Measurements from ENCODE around the gene NKAIN2. TPM values are rescaled to one million over a fixed set of nuclear protein-coding genes. Genes with fewer than 3 reads are reported as not detected.

Gene NKAIN2
- total and polyA plus RNA-seq, 2 donors (not counting 3 experiments of a cell fraction or from before 2014, with no cell fraction given), result 0.03 TPM; not detected in 1

GRCh38 chr6:124694139-124694705, 890.6 kb downstream of the NKAIN2 start:
- H3K27me3 ChIP-seq (ENCODE audit: control insufficient read depth in 2 of 2, insufficient read depth in 2 of 2, low read length in 2 of 2), result no peaks in the 10 kb centered on the region
- H3K9me1 ChIP-seq (replicated peaks; ENCODE audit: control insufficient read depth, extremely low read depth, insufficient read depth, low read length), result no peaks in the 10 kb centered on the region
- TF ChIP-seq GATA2 (IDR thresholded peaks at IDR 0.05; ENCODE audit: insufficient read depth, insufficient read length, low read depth, low read length) (no peak), MAX (IDR thresholded peaks at IDR 0.05; ENCODE audit: insufficient read depth, insufficient read length) (no peak), CTCF (IDR thresholded peaks at IDR 0.05; ENCODE audit: extremely low read depth in 1 of 2, insufficient read depth in 1 of 2, low read depth in 1 of 2, low read length in 2 of 2) (no peak), MYC (IDR thresholded peaks at IDR 0.05; ENCODE audit: low read depth, low read length) (no peak)
- intact Hi-C loops (cut with micrococcal nuclease), result no loop called here
- H3K79me2 ChIP-seq (ENCODE audit: control insufficient read depth, insufficient read depth, low read length), result no peaks in the 10 kb centered on the region
- H3K36me3 ChIP-seq (ENCODE audit: control insufficient read depth in 2 of 2, extremely low read depth in 1 of 2, insufficient read depth in 2 of 2, low read length in 2 of 2), result no peaks in the 10 kb centered on the region
- no peak for DNase-seq (ENCODE audit: low read depth, low spot score)
- BruUV-seq (replicated peaks), result no TSS peak
- dilution Hi-C loops (cut with MboI; ENCODE audit: extremely low pct_ligation_motif_present, low sequenced_read_pairs), result no loop called here
- ChIA-PET CTCF (no interaction called here), POLR2A (no interaction called here)
- H4K20me1 ChIP-seq (replicated peaks; ENCODE audit: control insufficient read depth, extremely low read depth, insufficient read depth, low read length), result no peaks in the 10 kb centered on the region
- FAIRE-seq, result no peak
- no peak overlapping the region for H3K9ac ChIP-seq (replicated peaks; ENCODE audit: extremely low read depth, insufficient read depth, low read length)
- no peak overlapping the region for H3K27ac ChIP-seq (ENCODE audit: insufficient read depth, low read depth, low read length)
- H2AFZ ChIP-seq (ENCODE audit: low read depth, low read length), result no peak overlapping the region
- H3K9me3 ChIP-seq (replicated peaks; ENCODE audit: control insufficient read depth, insufficient read depth, low read length), result no peaks in the 10 kb centered on the region
- H3K4me1 ChIP-seq (ENCODE audit: control insufficient read depth, extremely low read depth, insufficient read depth, low read length), result no peaks in the 10 kb centered on the region
- H3K4me3 ChIP-seq (replicated peaks in 1 of 3; ENCODE audit: insufficient read depth in 1 of 3, low read depth in 1 of 3, low read length in 3 of 3), result no peak overlapping the region
- no peak overlapping the region for H3K4me2 ChIP-seq (ENCODE audit: insufficient read depth, low read length)

- H3K9ac ChIP-seq (replicated peaks; ENCODE audit: extremely low read depth, insufficient read depth, low read length), result no peak overlapping the region
- no peak for FAIRE-seq
- H3K4me3 ChIP-seq (replicated peaks in 1 of 3; ENCODE audit: insufficient read depth in 1 of 3, low read depth in 1 of 3, low read length in 3 of 3), result no peak overlapping the region
- no peak overlapping the region for H3K27ac ChIP-seq (ENCODE audit: insufficient read depth, low read depth, low read length)
- no peaks in the 10 kb centered on the region for H3K9me3 ChIP-seq (replicated peaks; ENCODE audit: control insufficient read depth, insufficient read depth, low read length)
- no peaks in the 10 kb centered on the region for H3K79me2 ChIP-seq (ENCODE audit: control insufficient read depth, insufficient read depth, low read length)
- no peaks in the 10 kb centered on the region for H3K4me1 ChIP-seq (ENCODE audit: control insufficient read depth, extremely low read depth, insufficient read depth, low read length)
- no peaks in the 10 kb centered on the region for H3K27me3 ChIP-seq (ENCODE audit: control insufficient read depth in 2 of 2, insufficient read depth in 2 of 2, low read length in 2 of 2)
- no peaks in the 10 kb centered on the region for H3K36me3 ChIP-seq (ENCODE audit: control insufficient read depth in 2 of 2, extremely low read depth in 1 of 2, insufficient read depth in 2 of 2, low read length in 2 of 2)
- no peak for DNase-seq (ENCODE audit: low read depth, low spot score)
- dilution Hi-C loops (cut with MboI; ENCODE audit: extremely low pct_ligation_motif_present, low sequenced_read_pairs) (no loop called here), intact Hi-C loops (cut with micrococcal nuclease) (no loop called here)
- no peak overlapping the region for H2AFZ ChIP-seq (ENCODE audit: low read depth, low read length)
- no peaks in the 10 kb centered on the region for H3K9me1 ChIP-seq (replicated peaks; ENCODE audit: control insufficient read depth, extremely low read depth, insufficient read depth, low read length)
- H4K20me1 ChIP-seq (replicated peaks; ENCODE audit: control insufficient read depth, extremely low read depth, insufficient read depth, low read length), result no peaks in the 10 kb centered on the region
- H3K4me2 ChIP-seq (ENCODE audit: insufficient read depth, low read length), result no peak overlapping the region
- POLR2A ChIA-PET, result no interaction called here
- CTCF ChIA-PET, result interaction anchor here (0.6 to 1.2 kb wide), 2 partner anchors 870 to 881 kb away, joined by 3 read pairs; no protein-coding TSS in a partner anchor
- BruUV-seq (replicated peaks), result no TSS peak
- TF ChIP-seq JUN (IDR thresholded peaks at IDR 0.05; ENCODE audit: borderline replicate concordance, insufficient read depth, insufficient read length, low read depth), result no peak
- TF ChIP-seq EZH2 (IDR thresholded peaks at IDR 0.05; ENCODE audit: borderline replicate concordance, low read depth, low read length, severe bottlenecking), result no peak
- no peak for TF ChIP-seq MAX (IDR thresholded peaks at IDR 0.05; ENCODE audit: insufficient read depth, insufficient read length)
- no peak for TF ChIP-seq FOS (IDR thresholded peaks at IDR 0.05; ENCODE audit: borderline replicate concordance, insufficient read depth, low read length)
- no peak for TF ChIP-seq GATA2 (IDR thresholded peaks at IDR 0.05; ENCODE audit: insufficient read depth, insufficient read length, low read depth, low read length)
- no peak for TF ChIP-seq MYC (IDR thresholded peaks at IDR 0.05; ENCODE audit: low read depth, low read length)
- no peak for TF ChIP-seq POLR2AphosphoS5 (IDR thresholded peaks at IDR 0.05; ENCODE audit: insufficient read depth, low read depth, low read length)
- no peak for TF ChIP-seq POLR2A (IDR thresholded peaks at IDR 0.05; ENCODE audit: low read depth, low read length)
- no peak for TF ChIP-seq CTCF (IDR thresholded peaks at IDR 0.05; ENCODE audit: extremely low read depth in 1 of 2, insufficient read depth in 1 of 2, low read depth in 1 of 2, low read length in 2 of 2)
Measured at GRCh38 chr6:124699038-124699437, 895.4 kb downstream of the NKAIN2 start.
